ENCODE measurements around the gene CPSF4. TPM values are rescaled to one million over a fixed set of nuclear protein-coding genes. Genes with fewer than 3 reads are reported as not detected.
A peak's percentile ranks its signal among the peaks of the same experiment; 100 is the strongest.
"Not testable (repeated sequence)": the region's sequence is repeated elsewhere in the genome, so short reads cannot be mapped to it uniquely, and the experiment has no call there.

CPSF4 gene
- polyA plus RNA-seq, 12 donors: 23.4 to 46.9 (median 31.5) TPM; not detected in 1

DNA sequence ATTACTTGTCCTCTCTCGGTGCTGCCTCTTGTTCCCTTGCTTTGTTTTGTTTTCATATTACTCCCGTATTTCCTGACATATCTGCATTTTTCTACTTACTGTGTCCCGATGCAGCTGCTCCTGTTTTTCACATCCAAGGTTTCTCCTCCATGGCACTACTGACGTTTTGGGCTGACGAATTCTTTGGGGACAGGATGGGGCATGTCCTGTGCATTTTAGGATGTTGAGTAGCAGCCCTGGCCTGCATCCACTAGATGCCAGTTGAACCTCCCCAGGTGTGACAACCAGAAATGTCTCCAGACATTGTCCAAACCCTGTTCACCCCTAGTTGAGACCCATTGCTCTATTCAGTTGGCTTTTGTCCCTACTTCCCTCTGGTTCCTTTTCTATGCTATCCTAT, 46.4 kb downstream of the CPSF4 start:
- no peak for DNase-seq

DNA sequence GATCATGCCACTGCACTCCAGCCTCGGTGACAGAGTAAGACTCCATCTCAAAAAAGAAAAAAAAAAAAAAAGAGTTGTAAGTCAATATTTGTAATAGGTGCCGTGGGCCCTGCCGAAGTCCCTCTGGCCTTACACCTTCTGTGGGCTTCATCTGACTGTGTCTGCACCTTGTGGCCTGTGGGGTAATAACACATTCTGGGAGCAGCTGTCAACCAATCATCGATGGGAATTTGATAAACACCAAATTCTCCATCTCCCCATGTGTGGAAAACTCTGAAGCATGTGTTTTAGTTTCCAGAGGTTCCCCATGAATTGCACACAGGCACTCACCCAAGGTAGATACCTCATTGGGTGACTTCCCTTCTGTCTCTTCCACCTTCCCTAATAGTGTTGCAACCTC, 50.5 kb downstream of the CPSF4 start:
- DNase-seq: no peak

DNA sequence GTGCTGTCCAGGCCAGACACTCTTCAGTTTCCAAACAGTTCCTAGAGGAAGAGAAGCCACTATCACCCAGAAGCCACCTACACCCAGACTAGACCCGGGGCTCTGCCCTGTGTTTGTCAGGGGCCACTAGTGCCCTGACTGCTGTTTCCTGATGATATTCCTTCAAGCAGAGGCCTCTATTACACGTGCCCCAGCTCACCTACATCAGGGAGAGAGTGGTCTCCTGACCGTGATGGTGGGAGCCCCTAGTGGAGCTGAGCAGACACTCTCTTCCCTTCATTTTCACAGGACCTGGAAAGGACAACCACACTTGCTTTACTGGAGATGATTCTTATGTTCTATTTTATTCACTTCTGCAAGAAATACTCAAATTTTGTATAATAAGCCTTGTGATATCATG, 52.1 kb downstream of the CPSF4 start:
- no peak for DNase-seq

DNA sequence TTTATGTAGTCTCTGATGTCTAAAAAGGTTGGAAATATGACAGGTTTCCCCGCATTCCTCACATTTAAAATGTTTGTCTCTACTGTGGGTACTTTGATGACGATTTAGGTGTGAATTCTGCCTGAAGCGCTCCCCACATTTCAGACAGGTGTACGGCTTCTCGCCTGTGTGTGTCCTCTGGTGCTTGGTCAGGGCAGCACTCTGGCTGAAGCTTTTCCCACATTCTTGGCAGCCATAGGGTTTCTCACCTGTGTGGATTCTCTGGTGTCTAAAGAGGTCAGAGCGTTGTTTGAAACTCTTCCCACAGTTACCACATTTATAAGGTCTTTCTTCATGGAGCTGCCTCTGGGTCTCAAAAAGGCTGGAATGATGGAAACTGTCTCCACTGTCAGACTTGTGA, 55.1 kb downstream of the CPSF4 start:
- DNase-seq: no peak

DNA sequence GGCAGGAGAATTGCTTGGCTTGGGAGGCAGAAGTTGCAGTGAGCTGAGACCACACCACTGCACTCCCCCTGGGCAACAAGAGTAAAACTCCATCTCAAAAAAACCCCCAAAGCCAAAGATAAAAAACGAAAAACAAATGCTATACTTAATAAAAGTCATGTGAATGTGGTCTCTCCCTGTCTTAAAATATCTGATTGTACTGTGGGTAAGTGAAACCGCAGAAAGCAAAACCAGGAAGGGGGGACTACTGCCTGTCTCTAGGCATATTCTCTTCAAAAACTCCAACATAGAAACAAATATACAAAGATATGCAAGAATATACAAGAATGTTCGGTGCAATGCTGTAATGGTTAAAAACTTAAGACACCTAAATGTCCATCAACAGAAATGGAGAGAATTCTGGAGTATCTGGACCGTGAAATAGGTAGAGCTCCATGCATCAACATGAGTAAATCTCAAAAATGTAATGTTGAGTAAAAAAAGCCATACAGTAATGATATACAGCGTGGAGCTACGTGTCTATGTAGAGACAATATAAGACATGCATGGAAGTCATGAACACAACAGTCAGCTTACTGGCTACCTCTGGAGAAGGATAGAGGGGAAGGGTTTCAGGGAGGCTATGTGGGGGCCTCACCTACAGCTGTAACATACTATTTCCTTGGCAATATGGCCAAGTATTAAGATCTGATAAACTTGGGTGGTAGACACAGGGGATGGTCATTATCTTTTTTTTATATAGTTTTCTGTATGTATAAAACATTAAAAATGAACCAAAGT, 59.2 kb downstream of the CPSF4 start:
- DNase-seq: no peak

DNA sequence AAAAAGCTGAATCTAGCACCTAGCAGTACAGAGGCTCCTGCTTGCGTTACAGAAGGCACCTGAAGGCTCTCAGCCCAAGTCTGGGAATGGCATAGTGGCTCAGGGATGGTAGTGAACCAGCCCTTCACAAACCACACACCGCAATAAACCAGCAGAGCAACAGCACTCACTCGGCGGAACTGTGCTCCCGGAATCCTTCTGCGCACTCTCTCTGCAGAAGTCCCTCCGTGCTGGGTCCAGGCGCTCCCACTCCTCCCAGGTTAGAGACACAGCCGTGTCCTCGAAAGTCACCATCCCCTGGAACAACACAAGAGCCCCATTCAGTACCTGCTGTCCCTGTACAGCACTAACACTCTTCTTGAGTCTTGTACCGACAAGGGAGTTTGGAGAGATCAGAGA, 59.8 kb downstream of the CPSF4 start:
- DNase-seq: no peak

DNA sequence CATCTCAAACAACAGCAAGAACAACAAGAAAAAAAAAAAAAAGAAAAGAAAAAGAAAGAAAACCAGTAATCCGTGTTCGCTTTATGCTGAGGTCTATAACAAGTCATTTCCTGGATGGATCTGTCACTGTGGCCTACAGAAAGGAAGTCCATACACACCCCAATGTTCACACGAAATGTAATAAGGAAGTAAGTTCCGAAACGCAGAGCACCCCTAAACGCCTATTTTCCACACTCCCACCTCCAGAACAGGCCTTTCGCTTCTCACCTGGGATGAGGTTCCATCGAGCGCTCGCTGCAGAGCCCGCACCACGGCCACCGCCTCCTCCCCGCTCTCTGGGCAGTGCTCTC, 60.6 kb downstream of the CPSF4 start:
- peak; percentile 7 for DNase-seq

DNA sequence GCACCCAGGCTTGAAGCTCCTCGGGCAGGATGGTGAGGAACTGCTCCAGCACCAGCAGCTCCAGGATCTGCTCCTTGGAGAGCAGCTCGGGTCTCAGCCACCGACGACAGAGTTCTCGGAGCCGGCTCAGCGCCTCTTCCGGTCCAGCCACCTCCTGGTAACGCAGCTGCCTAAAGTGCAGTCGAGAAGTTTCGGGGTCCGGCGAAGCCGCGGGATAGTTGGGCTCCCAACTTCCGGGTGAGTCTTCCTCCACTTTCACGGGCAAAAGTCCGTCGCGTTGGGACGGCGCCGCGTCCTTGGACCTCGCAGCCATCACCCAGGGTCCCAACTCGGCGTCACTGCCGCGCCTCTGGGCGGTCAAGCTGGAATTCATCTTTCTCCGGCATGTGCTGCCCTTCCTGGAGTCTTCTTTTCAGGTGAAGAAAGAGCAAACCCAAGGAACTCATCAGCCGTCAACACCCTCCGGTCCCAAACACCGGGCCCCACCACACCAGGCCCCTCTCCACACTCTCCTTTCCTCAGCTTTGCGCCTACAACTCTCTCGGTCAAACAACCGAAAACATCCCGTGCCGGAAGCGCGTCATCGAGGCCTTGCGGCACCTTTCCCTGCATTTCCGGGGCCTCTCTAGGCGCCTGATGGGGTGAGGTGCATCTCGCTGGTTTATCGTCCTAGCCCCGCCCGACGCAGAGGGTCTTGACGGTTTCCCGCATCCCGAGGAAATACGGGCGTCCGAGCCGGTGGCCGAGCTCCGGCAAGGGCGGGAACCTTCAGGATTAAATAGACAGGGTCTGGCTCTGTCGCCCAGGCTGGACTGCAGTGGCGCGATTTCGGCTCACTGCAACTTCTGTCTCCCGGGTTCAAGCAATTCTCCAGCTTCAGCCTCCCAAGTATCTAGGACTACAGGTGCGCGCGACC, 61.2 kb downstream of the CPSF4 start, which contains the start of gene ZNF394:
Gene ZNF394, minus strand, starts transcription at position 561 of the 916 bp plus-strand sequence. Its CDS starts 188 bp downstream, at position 373.
- DNase-seq: peak; percentile 94

DNA sequence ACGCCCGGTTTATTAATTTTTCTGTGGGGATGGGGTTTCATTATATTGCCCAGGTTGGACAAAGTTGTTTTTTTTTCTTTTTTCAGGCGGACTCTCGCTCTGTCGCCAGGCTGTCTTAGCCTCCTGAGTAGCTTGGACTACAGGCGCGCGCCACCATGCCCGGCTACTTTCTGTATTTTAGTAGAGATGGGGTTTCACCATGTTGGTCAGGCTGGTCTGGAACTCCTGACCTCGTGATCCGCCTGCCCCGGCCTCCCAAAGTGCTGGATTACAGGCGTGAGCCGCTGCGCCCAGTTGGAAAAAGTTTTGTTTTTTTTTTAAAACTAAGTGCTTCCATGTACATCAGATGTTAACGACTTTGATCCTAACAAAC, 61.9 kb downstream of the CPSF4 start:
- DNase-seq: no peak

DNA sequence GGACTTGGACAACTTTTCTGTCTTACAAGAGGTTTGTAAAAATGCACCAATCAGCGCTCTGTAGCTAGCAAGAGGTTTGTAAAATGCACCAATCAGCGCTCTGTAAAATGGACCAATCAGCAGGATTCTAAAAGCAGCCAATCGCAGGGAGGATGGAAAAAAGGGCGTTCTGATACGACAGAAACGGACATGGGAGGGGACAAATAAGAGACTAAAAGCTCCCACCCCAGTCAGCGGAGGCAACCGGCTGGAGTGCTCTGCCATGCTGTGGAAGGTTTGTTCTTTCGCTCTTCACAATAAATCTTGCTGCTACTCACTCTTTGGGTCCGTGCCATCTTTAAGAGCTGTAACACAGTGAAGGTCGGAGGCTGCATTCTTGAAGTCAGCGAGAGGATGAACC, 62.5 kb downstream of the CPSF4 start:
- not testable (repeated sequence) for DNase-seq

DNA sequence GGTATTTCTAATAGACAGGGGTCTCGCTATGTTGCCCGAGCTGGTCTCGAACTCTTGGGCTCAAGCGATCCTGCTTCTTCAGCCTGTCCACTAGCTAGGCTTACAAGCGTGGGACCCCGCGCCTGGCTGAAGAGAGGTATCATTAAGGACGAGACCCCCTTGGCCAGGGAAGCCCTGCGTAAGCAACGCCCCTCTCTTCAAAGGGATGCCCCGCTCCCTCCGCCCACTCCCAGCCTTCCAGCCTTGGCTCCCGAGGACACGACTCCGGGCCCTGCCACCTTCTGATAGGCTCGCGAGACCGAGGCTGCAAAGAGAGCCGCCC, 65.5 kb downstream of the CPSF4 start:
- no peak for DNase-seq

DNA sequence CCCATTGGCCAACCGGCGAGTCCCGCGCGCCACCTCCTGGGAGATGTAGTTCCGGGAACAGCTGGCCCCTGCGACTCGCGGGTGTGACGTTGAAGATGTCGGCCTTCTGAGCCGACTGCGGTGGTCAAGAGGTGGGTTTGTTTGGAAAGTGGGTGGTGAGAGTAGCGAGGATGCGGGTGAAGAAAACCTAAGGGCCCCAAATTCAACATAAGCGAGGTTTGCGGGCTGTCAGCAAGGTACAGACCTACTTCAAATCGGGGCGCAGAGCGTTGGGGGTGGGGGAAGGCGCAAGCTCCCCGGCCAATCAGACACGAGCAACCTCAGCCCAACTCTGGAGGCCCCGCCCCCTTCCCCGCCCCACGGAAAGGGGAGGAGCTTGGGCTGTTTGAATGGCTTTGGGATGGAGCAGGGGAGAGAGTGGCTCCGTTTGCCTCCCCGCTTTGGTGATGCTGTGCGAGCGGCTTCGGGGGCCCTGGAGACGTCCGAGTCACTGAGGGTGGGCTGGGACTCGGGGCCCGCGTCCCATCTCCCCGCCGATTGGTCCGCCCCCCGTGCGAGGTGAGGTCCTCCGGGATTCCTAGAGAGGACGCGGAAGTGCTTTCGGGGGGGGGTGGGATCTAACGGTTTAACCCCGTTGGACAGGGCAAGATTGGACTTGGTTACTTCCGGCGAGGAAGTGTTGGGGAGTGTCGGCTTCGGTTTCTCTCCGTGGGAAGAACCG, 66.0 kb downstream of the CPSF4 start, which contains the start of gene ZKSCAN5:
Gene ZKSCAN5, plus strand, starts transcription at position 60 of the 721 bp plus-strand sequence. CDS start 1,383 bp downstream, outside the sequence.
- DNase-seq: peak; percentile 98

DNA sequence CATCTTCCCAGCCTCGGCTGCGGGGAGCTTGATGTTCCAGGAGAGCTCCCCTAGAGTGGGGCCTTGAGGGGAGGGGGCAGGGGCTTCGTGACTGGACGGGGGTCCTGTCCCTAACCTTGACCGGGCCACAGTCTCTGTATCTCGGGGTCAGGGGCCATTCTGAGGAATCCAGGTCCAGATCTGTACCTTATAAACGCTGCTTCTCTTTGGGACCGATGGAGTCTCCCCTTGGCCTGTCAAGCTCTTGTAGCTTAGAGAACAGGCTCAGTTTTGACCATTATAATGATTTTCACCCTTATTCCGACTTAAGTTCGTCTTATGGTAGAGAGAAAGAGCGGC, 66.5 kb downstream of the CPSF4 start:
- DNase-seq: no peak

Other genes starting within 250 kb of the CPSF4 start
- gene KPNA7, start 230.8 kb upstream of the CPSF4 start, polyA plus RNA-seq (ENCODE audit: insufficient read length in 12 of 12): not detected
- gene MYH16, start 166.1 kb upstream of the CPSF4 start, polyA plus RNA-seq (ENCODE audit: insufficient read length in 12 of 12): under 1 TPM in 9 of 12 donors, not detected in 3; 0.12 to 0.49 (median 0.23) TPM
- 10 to 100 TPM in 11 of 12 donors, not detected in 1; 46.1 to 84.0 (median 69.8) TPM for gene ARPC1A, start 113.0 kb upstream of the CPSF4 start, polyA plus RNA-seq (ENCODE audit: insufficient read length in 12 of 12)
- 10 to 100 TPM in 11 of 12 donors, not detected in 1; 26.8 to 69.4 (median 38.6) TPM for gene ARPC1B, start 64.2 kb upstream of the CPSF4 start, polyA plus RNA-seq (ENCODE audit: insufficient read length in 12 of 12)
- gene PDAP1, start 30.3 kb upstream of the CPSF4 start, polyA plus RNA-seq (ENCODE audit: insufficient read length in 12 of 12): 100 to 1,000 TPM in 8 of 12 donors, 10 to 100 TPM in 3, not detected in 1; 89.0 to 139 (median 109) TPM
- 100 to 1,000 TPM in 2 of 12 donors, 10 to 100 TPM in 9, not detected in 1; 72.5 to 139 (median 77.8) TPM for gene BUD31, start 30.0 kb upstream of the CPSF4 start, polyA plus RNA-seq (ENCODE audit: insufficient read length in 12 of 12)
- gene PTCD1, start 145 bp upstream of the CPSF4 start, polyA plus RNA-seq (ENCODE audit: insufficient read length in 12 of 12): 1 to 10 TPM in 11 of 12 donors, not detected in 1; 2.2 to 7.4 (median 3.7) TPM
- gene ATP5MF, start 27.2 kb downstream of the CPSF4 start, polyA plus RNA-seq (ENCODE audit: insufficient read length in 12 of 12): 100 to 1,000 TPM in 11 of 12 donors, not detected in 1; 332 to 597 (median 369) TPM
- gene ZNF789, start 33.9 kb downstream of the CPSF4 start, polyA plus RNA-seq (ENCODE audit: insufficient read length in 12 of 12): 10 to 100 TPM in 11 of 12 donors, not detected in 1; 15.6 to 59.2 (median 30.3) TPM
- 10 to 100 TPM in 5 of 12 donors, 1 to 10 TPM in 6, not detected in 1; 8.2 to 47.3 (median 9.8) TPM for gene ZNF394, start 61.3 kb downstream of the CPSF4 start, polyA plus RNA-seq (ENCODE audit: insufficient read length in 12 of 12)
- 10 to 100 TPM in 9 of 12 donors, 1 to 10 TPM in 2, not detected in 1; 7.0 to 12.1 (median 11.1) TPM for gene ZKSCAN5, start 65.7 kb downstream of the CPSF4 start, polyA plus RNA-seq (ENCODE audit: insufficient read length in 12 of 12)
- gene FAM200A, start 113.2 kb downstream of the CPSF4 start, polyA plus RNA-seq (ENCODE audit: insufficient read length in 12 of 12): 10 to 100 TPM in 6 of 12 donors, 1 to 10 TPM in 5, not detected in 1; 9.3 to 12.2 (median 10.5) TPM
- 10 to 100 TPM in 11 of 12 donors, not detected in 1; 34.5 to 84.8 (median 45.2) TPM for gene ZNF655, start 119.7 kb downstream of the CPSF4 start, polyA plus RNA-seq (ENCODE audit: insufficient read length in 12 of 12)
- gene TMEM225B, start 159.3 kb downstream of the CPSF4 start, polyA plus RNA-seq (ENCODE audit: insufficient read length in 12 of 12): 1 to 10 TPM in 1 of 12 donors, under 1 TPM in 8, not detected in 3; 0.42 to 1.0 (median 0.87) TPM
- gene ZSCAN25, start 178.0 kb downstream of the CPSF4 start, polyA plus RNA-seq (ENCODE audit: insufficient read length in 12 of 12): 10 to 100 TPM in 10 of 12 donors, 1 to 10 TPM in 1, not detected in 1; 9.9 to 26.8 (median 11.0) TPM
- 10 to 100 TPM in 1 of 12 donors, 1 to 10 TPM in 7, under 1 TPM in 3, not detected in 1; 0.68 to 14.2 (median 1.4) TPM for gene CYP3A5, start 241.1 kb downstream of the CPSF4 start, polyA plus RNA-seq (ENCODE audit: insufficient read length in 12 of 12)